ENCODE data around the gene PLOD1.

The PLOD1 gene

GRCh38 chr1:12001996-12002493 is 67.5 kb downstream of the PLOD1 start:
- no peaks in the 10 kb centered on the region for H3F3A ChIP-seq (ENCODE audit: insufficient read depth)
- no peaks in the 10 kb centered on the region for H3K79me2 ChIP-seq (ENCODE audit: insufficient read depth, low read length)
- no peak overlapping the region for H3K4me3 ChIP-seq (ENCODE audit: insufficient read depth, low read length, poor library complexity, severe bottlenecking)
- H3K9ac ChIP-seq (ENCODE audit: low read length), result no peak overlapping the region
- H3K27me3 ChIP-seq (ENCODE audit: low read length), result no peaks in the 10 kb centered on the region
- H3K36me3 ChIP-seq (ENCODE audit: low read length), result 0 out of 2 replicates have a peak, but pooled peaks cover 2% of the 10 kb centered on the region
- no peaks in the 10 kb centered on the region for H3K9me2 ChIP-seq (replicated peaks; ENCODE audit: insufficient read depth, low read length)
- H2AFZ ChIP-seq (ENCODE audit: low read depth, low read length, severe bottlenecking), result no peak overlapping the region
- TF ChIP-seq, protein P1, sequence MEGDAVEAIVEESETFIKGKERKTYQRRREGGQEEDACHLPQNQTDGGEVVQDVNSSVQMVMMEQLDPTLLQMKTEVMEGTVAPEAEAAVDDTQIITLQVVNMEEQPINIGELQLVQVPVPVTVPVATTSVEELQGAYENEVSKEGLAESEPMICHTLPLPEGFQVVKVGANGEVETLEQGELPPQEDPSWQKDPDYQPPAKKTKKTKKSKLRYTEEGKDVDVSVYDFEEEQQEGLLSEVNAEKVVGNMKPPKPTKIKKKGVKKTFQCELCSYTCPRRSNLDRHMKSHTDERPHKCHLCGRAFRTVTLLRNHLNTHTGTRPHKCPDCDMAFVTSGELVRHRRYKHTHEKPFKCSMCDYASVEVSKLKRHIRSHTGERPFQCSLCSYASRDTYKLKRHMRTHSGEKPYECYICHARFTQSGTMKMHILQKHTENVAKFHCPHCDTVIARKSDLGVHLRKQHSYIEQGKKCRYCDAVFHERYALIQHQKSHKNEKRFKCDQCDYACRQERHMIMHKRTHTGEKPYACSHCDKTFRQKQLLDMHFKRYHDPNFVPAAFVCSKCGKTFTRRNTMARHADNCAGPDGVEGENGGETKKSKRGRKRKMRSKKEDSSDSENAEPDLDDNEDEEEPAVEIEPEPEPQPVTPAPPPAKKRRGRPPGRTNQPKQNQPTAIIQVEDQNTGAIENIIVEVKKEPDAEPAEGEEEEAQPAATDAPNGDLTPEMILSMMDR (IDR thresholded peaks at IDR 0.05; ENCODE audit: insufficient read depth, low read length, poor library complexity, severe bottlenecking), result no peak
- TF ChIP-seq EZH2phosphoT487 (conservative IDR thresholded peaks at IDR 0.05; ENCODE audit: low read length), result no peak
- H4K20me1 ChIP-seq (ENCODE audit: low read depth, low read length), result no peaks in the 10 kb centered on the region
- H3K4me2 ChIP-seq (ENCODE audit: low read depth, low read length, poor library complexity, severe bottlenecking), result no peak overlapping the region
- H3K27ac ChIP-seq (ENCODE audit: low read depth, low read length), result no peak overlapping the region
- no peaks in the 10 kb centered on the region for H3K9me3 ChIP-seq (ENCODE audit: insufficient read depth, low read length)

GRCh38 chr1:12003762-12004161 is 69.2 kb downstream of the PLOD1 start:
- H4K20me1 ChIP-seq (ENCODE audit: low read depth, low read length), result no peaks in the 10 kb centered on the region
- H3K4me3 ChIP-seq (ENCODE audit: insufficient read depth, low read length, poor library complexity, severe bottlenecking), result no peak overlapping the region
- no peaks in the 10 kb centered on the region for H3K9me3 ChIP-seq (ENCODE audit: insufficient read depth, low read length)
- no peak overlapping the region for H3K4me2 ChIP-seq (ENCODE audit: low read depth, low read length, poor library complexity, severe bottlenecking)
- H3K9me2 ChIP-seq (replicated peaks; ENCODE audit: insufficient read depth, low read length), result no peaks in the 10 kb centered on the region
- no peak overlapping the region for H3K27ac ChIP-seq (ENCODE audit: low read depth, low read length)
- H3K79me2 ChIP-seq (ENCODE audit: insufficient read depth, low read length), result no peaks in the 10 kb centered on the region
- H3F3A ChIP-seq (ENCODE audit: insufficient read depth), result no peaks in the 10 kb centered on the region
- TF ChIP-seq EZH2phosphoT487 (conservative IDR thresholded peaks at IDR 0.05; ENCODE audit: low read length), result no peak
- TF ChIP-seq, protein P1 (IDR thresholded peaks at IDR 0.05; ENCODE audit: insufficient read depth, low read length, poor library complexity, severe bottlenecking), result no peak
- no peak overlapping the region for H3K9ac ChIP-seq (ENCODE audit: low read length)
- no peaks in the 10 kb centered on the region for H3K27me3 ChIP-seq (ENCODE audit: low read length)
- H2AFZ ChIP-seq (ENCODE audit: low read depth, low read length, severe bottlenecking), result no peak overlapping the region
- 0 out of 2 replicates have a peak, but pooled peaks cover 4% of the 10 kb centered on the region for H3K36me3 ChIP-seq (ENCODE audit: low read length)

- no peak overlapping the region for H3K4me2 ChIP-seq (ENCODE audit: low read depth, low read length, poor library complexity, severe bottlenecking)
- no peak overlapping the region for H3K27ac ChIP-seq (ENCODE audit: low read depth, low read length)
- TF ChIP-seq, protein P1 (IDR thresholded peaks at IDR 0.05; ENCODE audit: insufficient read depth, low read length, poor library complexity, severe bottlenecking), result no peak
- no peak for TF ChIP-seq EZH2phosphoT487 (conservative IDR thresholded peaks at IDR 0.05; ENCODE audit: low read length)
- H3K27me3 ChIP-seq (ENCODE audit: low read length), result no peaks in the 10 kb centered on the region
- H2AFZ ChIP-seq (ENCODE audit: low read depth, low read length, severe bottlenecking), result no peak overlapping the region
- no peak overlapping the region for H3K9ac ChIP-seq (ENCODE audit: low read length)
- H3K79me2 ChIP-seq (ENCODE audit: insufficient read depth, low read length), result no peaks in the 10 kb centered on the region
- no peaks in the 10 kb centered on the region for H4K20me1 ChIP-seq (ENCODE audit: low read depth, low read length)
- H3K9me3 ChIP-seq (ENCODE audit: insufficient read depth, low read length), result no peaks in the 10 kb centered on the region
- H3K4me3 ChIP-seq (ENCODE audit: insufficient read depth, low read length, poor library complexity, severe bottlenecking), result no peak overlapping the region
- no peaks in the 10 kb centered on the region for H3F3A ChIP-seq (ENCODE audit: insufficient read depth)
- 0 out of 2 replicates have a peak, but pooled peaks cover 3% of the 10 kb centered on the region for H3K36me3 ChIP-seq (ENCODE audit: low read length)
- no peaks in the 10 kb centered on the region for H3K9me2 ChIP-seq (replicated peaks; ENCODE audit: insufficient read depth, low read length)
Measured at GRCh38 chr1:12005488-12006166, 71.1 kb downstream of the PLOD1 start.
